GM13977 (cell line): ENCODE results near the gene CNNM3.

Experiments
- DNase-seq: peaks from one replicate; pipeline ENCODE4 v3.0.0; 2012; ENCODE audit warnings: low spot score
- in situ Hi-C: fragments of 300-500 bp; cut with MboI; formaldehyde crosslinking; loops from one replicate; pipeline ENCODE4 v1.12.0; 2022; ENCODE audit warnings: low sequenced_read_pairs, low pct_unique_long_range_greater_than_20kb, mixed read lengths, inconsistent platforms; ENCODE audit not compliant: unreplicated experiment
- TF ChIP-seq, protein P1 (sequence below): IDR thresholded peaks from 2 replicates; pipeline ENCODE4 v1.5.1; 2012; ENCODE audit warnings: mild to moderate bottlenecking, control low read depth; ENCODE audit not compliant: insufficient read depth; ENCODE audit errors: extremely low read depth, missing control alignments

The CNNM3 gene

DNA sequence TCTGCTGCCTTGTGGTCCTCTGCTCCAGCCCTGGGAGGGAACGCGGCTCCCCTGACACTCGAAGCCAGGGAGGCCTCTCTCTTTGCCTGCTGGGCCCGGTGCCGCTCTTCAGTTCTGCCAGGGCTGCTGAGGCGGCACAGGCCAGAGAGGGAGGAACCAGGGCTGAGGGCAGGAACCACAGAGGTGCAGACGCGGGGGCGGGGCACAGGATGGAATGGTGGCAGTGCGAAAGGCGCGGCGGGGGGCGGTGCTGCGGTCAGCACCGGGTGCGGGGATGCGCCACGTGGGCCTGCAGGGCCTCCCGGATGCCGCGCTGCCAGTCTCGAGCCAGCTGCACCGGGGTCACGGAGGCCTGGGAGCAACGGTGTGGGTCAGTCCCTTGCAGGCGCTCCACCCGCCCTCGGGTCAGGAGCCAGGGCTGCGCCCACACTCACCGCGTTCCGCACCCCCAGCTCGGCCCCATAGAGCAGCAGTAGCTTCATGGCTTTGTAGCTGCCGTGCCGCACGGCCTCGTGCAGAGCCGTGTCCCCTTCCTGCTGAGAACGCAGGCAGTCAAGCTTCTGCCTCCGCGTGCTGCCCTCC, 23.3 kb downstream of the CNNM3 start:
- TF ChIP-seq, protein P1, sequence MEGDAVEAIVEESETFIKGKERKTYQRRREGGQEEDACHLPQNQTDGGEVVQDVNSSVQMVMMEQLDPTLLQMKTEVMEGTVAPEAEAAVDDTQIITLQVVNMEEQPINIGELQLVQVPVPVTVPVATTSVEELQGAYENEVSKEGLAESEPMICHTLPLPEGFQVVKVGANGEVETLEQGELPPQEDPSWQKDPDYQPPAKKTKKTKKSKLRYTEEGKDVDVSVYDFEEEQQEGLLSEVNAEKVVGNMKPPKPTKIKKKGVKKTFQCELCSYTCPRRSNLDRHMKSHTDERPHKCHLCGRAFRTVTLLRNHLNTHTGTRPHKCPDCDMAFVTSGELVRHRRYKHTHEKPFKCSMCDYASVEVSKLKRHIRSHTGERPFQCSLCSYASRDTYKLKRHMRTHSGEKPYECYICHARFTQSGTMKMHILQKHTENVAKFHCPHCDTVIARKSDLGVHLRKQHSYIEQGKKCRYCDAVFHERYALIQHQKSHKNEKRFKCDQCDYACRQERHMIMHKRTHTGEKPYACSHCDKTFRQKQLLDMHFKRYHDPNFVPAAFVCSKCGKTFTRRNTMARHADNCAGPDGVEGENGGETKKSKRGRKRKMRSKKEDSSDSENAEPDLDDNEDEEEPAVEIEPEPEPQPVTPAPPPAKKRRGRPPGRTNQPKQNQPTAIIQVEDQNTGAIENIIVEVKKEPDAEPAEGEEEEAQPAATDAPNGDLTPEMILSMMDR, result no peak
- DNase-seq, result no peak
- in situ Hi-C loops, result no loop called here

DNA sequence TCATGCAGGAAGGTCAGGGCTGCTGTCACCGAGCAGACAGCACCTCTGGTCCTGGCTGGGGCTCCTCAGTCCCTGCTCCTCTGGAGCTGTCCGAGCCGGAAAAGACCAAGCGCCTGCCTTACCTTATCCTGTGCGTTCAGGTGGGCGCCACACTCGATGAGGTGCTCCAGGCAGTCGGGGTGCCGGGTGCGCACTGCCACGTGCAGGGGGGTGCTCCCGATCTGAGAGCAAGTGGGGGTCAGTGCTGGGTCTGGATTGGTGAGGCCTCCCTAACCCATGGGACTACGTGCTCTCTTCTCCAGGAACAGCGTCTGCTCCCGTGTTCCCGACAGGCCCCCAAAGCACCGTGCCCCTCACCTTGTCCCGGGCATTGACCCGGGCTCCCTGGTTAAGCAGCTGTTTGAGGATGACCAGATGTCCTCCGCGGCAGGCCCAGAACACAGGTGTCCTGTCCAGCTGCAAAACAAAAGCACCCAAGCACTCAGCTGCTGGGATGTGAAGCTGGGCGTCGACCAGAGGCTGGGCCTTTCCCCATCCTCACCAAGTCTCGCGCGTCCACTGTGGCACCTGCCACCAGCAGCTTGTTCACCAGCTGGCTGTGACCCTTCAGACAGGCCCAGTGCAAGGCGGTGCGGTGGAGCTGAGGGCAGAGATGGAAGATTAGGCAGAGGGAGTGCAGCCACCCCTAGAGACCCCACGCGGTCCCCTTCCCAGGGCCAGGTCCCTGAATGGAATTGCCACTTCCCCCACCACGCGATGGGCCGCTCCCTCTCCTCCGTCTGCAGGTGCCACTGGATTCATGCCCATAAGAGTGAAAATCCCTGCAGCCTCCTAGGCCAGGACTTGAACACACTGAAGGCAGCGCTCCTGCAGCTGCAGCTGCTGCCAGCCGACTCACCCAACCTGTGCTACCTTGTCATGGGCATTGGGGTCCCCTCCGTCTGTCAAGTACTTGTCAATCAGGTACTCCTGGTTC, 24.1 kb downstream of the CNNM3 start:
- TF ChIP-seq, protein P1, result no peak
- in situ Hi-C loops, result no loop called here
- no peak for DNase-seq

DNA sequence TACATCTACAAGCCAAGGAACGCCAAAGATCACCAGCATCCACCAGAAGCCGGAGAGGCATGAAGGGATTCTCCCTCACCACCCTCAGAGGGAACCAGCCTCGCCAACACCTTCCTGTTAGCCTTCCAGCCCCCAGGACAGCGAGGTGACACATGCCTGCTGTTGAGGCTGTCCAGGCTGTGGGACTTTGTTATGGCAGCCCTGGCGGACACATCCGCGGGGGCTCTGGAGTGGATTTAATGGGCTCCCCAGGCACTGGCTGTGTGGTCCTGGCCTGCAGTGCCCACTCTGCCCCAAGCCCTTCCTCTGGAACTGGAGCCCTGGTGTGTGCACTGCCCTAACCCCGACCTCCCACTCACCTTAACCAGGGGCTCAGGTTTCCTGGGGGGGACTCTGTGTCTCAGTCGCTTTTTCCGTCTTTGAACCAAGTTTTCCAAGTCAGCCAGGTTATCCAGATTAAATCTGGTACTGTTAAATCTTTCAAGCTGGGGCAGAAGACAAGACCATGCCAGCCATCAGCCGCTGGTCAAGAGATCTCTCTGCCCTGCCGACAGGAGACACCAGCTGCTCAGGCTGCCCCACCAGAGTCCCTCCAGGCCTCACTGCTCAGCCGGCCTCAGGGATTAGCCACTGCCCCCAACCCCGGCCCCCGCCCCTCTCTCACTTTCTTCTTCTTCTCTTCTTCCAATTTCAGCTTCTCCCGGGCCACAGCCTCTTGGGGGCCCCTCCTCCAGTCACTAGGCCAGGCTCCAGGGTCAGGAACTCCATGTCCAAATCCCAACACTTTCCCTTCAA, 25.8 kb downstream of the CNNM3 start:
- no peak for DNase-seq
- in situ Hi-C loops, result no loop called here
- TF ChIP-seq, protein P1, result no peak

DNA sequence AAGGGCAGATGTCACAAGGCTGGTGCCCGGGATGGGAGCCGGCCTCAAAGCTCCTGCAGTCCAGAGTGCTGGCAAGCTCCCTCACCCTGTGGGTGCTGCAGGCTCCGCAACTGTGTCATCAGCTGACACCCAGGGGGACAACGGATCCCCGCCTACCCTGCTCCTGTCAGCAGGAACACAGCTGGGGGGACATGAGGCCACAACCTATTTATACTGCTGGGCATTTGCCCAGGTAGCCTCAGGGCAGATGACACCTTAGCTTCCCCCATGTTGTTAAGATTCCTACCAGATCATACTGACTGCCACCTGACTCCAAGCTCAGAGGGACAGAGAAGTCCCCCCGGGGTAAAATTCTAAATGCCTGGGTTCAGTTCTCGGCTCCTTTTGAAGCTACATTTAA, 26.5 kb downstream of the CNNM3 start:
- TF ChIP-seq, protein P1, result no peak
- in situ Hi-C loops, result no loop called here
- DNase-seq, result no peak

DNA sequence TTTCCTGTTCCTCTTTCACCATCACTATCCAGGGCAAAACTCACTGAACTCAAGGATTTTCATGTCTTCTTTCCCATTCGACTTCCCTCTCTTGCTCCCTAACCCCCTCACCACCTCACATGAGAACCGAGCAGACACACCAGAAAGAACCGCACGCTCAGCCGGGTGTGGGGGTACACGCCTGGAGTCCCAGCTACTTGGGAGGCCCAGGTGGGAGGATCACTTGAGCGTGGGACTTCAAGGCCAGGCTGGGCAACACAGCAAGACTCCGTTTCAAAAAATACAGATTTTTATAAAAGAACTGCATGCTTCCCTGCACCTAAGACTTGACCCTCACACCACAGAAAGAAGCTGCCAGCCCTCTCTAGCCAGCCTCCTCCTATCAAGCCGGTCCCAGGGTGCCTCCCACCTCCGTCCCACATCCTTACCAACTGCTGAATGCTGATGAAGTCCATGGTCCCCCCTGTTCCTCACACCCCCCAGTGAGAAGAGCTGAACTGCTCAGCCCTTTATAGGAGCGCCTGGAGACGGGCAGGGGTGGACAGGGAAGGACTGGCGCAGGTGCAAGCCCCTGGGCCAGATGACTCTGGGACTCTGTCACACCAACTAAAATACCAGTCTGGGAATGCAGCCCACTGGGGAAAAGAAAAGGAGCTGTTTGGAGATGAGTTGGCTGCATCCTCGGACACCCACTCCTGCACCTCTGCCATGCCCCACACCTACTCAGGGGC, 27.6 kb downstream of the CNNM3 start, which contains the start of gene ANKRD23:
ANKRD23 (minus strand) TSS at position 484 of the 731 bp plus-strand sequence; CDS start at position 455, 29 bp downstream.
- in situ Hi-C loops, result no loop called here
- no peak for DNase-seq
- TF ChIP-seq, protein P1, result no peak

DNA sequence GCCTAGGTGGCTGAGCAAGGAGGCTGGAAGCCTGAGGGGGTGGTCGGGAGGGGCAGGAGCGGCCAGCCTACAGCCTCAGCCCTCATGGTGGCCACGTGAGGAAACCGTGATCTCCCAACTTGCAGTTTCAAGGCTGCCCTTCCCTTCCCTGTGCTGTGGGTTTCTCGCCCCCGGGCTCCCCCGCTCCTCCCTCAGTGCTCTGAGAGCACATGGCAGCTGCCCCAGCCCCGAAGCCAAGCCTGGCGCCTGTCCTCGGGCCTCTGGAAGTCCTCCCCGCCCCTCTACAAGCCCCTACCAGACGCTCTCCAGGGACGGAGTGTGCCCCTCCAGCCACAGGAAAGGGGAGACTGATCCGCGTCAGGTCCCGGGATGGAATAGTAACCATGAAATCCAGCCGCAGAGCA, 28.3 kb downstream of the CNNM3 start:
- TF ChIP-seq, protein P1, result no peak
- DNase-seq, result no peak
- in situ Hi-C loops, result no loop called here
